NCI-H524 treated with DMSO at 0.1 percent for 48 hours (cell line): Measurements from ENCODE around the gene PCYT1A.
"Not testable (repeated sequence)": the region's sequence is repeated elsewhere in the genome, so short reads cannot be mapped to it uniquely, and the experiment has no call there.

Source experiments
- DNase-seq: peaks from one replicate; lab custom pipeline; 2025; lab: John Stamatoyannopoulos, UW

Gene PCYT1A

DNA sequence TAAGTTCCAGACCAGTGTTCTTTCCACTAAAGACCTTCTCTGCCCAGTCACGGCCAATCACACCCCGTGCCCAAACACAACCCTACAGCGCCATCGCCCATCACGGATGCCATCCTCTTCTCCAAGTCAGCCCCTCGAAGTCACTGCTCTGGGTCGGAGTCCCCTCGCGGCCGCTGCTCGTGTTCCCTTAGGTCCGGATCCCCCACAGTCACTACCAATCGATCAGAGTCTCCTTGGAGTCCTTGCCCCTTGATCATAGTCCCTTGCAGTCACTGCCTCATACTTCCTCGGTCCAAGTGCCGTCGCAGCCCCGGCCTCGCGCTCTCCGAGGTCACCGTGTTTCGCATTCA lies 461 bp downstream of the PCYT1A start:
- DNase-seq, result no peak

DNA sequence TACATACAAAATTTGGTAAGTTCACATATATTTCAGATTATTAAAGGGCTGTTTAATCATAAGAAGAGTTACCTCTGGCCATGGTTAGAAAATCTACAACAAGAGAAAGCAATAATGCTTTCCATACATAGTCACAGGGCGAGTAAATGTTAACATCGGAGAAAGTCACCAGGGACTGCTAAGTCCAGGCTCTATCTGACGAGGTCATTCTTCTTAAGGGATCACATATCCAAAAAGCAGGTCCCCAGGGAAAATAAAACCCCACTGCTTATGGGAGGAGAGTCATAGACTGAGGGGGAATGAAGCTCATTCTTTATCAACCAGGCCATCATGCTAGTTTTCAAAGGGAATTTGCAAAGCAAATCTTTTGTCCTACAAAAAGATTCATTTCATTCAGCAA lies 3.1 kb downstream of the PCYT1A start:
- DNase-seq, result no peak

DNA sequence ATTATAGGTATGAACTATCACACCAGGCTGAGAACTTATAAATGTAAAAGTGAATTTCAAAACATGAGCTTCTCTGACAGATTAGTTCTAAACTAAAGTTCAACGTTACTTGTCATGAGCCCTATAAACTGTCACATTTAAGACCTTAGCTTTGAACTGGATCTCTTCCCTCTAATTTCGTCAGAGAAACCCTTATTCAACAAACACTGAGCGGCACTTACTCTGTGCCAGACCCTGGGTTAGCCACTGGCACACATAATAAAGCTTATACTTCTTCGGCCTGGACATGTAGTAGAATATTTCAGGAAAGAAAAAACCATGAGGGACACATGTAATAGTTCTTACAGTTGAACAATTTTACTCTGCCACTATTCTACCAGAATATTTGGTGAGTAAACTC lies 5.6 kb downstream of the PCYT1A start:
- no peak for DNase-seq

DNA sequence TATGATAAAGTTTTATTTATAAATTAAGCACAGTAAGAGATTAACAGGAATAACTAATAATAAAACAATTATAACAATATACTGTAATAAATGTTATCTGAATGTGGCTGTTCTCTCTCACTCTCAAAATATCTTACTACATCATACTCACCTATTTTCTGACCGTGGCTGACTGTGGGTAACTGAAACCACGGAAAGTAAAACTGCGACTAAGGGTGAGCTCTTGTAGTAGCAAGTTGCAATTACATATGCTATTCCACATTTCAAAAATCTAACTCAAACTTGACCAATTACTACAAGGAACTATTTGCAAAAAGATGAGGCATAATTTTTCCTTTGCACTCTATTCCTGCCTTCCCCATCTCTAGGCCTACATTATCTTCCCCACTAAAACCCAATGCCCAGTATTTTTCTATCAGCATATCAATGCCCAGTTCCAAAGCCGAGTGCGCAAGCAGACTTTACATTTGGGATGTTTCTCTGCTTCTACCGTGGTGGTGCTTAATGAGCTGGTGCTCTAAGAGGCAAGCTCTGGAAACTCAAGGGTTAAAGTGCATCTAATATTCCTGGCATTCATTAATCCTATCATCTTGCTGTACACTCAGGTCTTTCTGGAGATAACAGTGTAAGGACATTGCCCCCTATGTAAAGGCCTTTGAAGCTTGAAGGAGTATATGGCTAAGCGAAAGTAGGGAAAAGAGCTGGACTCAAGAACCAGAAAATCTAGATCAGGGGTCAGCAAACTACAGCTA lies 6.7 kb downstream of the PCYT1A start:
- DNase-seq, result no peak

DNA sequence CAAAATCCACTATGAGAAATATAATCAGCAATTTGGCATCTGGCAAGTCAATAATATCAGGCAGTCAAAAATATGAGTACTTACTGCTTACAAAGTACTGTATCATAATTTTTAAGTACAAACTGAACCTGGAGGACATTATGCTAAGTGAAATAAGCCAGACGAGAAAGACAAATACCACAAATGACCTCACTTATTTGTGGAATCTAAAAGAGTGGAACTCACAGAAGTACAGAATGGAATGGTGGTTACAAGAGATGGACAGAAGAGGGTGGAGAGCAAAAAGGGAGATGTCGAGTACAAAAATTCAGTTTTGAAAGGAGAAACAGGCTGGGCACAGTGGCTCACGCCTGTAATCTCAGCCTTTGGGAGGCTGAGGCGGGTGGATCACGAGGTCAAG lies 12.4 kb downstream of the PCYT1A start:
- DNase-seq, result no peak

DNA sequence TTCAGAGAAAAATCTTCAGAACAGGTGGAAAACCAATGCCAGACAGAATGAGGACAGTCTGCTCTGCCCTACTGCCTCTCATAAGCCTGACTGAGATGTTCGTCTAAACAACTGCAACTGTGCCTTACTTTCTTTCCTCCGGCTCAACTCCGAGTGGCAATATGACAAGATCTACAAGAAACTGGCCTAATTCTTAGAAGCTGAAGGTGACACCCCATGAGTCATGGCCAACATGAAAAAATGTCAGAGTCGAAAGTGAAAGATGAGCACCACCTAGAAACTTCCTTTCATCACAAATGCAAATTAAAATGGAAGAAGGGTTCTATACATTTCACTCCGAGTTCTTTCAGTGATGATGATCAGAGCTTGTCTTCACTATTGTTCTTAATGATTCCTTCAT lies 12.9 kb downstream of the PCYT1A start:
- DNase-seq, result no peak

DNA sequence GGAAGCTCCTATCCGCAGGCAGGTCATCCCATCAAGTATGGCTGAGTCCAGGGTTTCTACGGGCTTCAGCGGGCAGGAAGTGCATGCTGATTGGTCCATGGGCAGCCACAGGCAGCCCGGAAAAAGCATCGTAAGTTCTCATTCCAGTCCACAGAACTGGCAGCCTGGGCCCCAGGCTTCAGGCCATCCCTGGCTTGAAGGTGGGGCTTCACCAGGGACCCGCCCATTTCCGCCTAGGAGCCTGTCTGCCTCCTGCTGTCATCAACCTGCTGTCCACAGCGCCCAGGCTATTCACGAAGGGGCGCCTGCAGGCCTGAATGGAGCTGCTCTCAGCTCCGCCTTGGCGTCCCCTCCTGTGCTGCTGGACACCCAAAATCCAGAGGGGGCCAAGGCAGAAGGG lies 13.9 kb downstream of the PCYT1A start:
- no peak for DNase-seq

DNA sequence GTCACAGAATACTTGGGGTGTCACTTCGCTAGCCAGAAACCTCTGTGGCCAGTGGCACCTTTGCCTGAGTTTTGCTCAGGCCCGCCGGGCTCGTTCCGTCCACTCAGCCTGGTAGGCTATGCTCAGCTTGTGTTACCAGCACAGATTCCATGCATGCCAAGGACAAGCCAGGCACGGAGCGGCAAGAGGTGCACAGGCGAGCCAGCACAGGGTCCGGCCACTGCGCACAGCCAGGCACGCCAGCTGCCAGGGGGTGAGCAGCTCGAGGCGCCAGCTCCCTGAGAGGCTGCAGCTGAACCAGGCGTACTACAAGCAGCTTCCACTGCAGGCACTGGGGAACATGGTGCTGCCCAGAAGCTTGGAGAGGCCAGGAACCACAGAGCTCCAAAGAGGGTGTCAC lies 14.7 kb downstream of the PCYT1A start:
- DNase-seq, result no peak

DNA sequence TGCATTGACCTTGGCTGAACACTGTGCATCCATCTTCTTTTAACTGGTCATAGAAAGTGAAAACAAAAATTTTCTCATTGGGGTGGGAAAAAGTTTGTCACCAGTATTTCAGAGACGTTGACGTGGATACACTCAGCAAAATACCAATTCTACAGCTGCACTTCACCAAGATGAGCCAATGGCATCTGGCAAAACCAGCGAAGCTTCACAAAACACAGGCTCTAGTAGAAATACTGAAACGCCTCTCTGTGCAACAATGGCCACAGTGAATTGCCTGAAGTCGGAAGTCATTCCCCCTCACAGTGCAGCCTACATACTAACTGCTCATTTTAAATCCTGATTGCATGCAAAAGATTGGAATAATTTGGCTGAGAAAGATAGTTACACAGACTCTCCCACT lies 17.0 kb downstream of the PCYT1A start:
- no peak for DNase-seq

DNA sequence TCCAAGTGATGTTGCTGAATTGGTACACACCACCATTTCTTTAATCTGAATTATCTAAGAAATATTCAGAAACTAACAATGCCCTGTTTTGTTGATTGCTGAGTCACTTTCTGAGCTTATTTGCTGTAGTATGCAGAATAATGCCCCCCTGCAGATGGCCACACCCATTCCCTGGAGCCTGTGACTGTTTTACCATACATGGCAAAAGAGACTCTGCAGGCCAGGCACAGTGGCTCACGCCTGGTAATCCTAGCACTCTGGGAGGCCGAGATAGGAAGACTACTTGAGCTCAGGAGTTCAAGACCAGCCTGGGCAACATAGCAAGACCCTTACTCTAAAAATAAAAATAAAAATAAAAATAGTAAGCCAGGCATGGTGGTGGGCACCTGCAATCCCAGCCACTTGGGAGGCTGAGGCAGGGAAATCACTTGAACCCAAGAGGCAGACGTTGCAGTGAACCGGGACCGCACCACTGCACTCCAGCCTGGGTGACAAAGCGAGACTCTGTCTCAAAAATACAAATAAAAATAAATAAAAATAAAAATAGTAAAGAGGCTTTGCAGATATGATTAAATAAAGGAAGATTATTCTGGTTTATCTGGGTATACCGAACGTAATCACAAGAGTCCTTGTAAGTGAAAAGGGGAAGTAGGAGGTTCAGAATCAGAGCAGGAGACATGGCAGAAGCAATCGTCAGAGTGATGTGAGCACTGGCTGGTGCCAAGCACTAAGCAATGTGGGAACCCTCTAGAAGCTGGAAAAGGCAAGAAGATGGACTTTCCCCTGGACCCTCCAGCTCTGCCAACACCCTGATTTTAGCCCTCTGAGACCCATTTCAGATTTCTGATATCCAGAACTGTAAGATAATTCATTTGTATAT lies 19.0 kb downstream of the PCYT1A start:
- DNase-seq, result no peak

DNA sequence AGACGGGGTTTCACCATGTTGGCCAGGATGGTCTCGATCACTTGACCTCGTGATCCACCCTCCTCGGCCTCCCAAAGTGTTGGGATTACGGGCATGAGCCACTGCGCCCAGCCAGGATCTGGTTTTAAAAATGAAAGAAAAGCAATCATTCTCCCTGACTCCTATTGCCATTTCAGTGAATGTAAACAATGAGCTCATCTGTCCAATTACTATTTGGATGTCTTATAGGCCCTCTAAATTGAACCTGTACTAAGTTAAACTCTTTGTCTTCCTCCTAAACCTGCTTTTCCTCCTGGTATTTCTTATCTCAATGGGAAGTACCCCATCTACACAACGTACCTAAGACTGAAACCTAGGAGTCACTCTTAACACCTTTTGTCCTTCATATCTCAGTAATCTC lies 23.7 kb downstream of the PCYT1A start:
- no peak for DNase-seq

DNA sequence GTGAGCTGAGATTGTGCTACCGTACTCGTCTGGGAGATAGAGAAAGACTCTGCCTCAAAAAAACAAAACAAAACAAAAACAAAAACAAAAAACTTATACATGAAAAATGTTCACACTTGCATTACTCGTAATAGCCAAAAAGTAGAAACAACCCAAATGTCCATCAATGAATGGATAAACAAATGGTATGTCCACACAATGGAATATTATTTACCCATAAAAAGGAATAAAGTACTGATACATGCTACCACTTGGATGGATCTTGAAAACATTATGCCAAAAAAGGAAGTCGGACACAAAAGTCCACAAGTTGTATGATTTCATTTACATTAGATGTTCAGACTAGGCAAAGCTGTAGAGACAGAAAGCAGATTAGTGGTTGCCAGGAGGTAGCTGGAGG lies 26.7 kb downstream of the PCYT1A start:
- DNase-seq, result no peak

DNA sequence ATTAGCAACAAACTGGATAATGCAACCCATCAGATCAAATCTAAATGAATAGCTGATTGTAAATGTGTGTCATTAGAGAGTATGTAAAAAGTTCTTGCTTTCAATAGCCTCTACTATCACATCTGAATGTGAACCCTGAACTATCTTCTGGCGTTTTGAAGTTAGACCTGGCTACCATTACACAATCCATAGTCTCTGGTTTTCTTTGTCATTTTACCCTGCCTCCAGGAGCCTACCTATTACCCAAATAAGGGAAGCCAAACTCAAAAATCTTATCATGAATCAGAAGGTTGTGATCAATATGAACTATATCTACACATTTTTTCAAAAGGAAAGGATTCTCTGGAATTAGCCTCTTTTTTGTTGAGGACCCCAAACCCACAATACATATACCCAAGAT lies 31.8 kb downstream of the PCYT1A start:
- DNase-seq, result no peak

DNA sequence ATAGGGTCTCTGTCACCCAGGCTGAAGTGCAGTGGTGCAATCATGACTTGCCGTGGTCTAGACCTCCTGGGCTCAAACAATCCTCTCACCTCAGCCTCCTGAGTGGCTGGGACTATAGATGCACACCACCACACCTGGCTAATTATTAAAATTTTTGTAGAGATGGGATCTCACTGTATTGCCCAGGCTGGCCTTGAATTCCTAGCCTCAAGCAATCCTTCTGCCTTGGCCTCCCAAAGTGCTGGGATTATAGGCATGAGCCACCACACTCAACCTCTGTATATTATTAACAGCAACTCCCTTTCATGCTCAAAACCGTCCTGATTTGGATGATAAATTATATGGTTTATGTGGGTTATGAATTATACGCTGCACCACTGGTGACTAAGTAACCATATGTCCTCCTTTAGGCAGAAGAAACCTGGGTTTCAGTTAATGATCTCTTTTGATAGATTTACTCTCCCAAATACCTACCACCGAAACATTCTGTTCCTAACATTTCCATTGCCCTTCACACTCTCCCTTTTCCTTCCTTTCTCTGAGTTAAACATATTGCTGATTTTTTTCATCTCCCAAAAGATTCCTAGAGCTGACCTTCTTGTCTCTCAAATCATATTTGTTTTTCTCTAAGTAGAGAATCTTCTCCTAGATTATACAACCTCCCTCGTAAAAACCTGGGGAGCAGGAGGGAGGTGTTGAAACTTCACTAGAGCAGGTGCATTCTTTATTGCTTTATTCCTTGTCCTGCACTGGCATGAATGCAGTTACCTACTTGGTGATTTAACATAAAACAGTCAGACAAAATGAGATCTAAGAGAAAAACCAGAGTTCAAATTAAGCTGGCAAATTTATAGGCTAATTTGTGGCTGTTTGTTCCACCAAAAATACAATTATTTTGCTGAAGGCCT lies 32.9 kb downstream of the PCYT1A start:
- DNase-seq, result no peak

DNA sequence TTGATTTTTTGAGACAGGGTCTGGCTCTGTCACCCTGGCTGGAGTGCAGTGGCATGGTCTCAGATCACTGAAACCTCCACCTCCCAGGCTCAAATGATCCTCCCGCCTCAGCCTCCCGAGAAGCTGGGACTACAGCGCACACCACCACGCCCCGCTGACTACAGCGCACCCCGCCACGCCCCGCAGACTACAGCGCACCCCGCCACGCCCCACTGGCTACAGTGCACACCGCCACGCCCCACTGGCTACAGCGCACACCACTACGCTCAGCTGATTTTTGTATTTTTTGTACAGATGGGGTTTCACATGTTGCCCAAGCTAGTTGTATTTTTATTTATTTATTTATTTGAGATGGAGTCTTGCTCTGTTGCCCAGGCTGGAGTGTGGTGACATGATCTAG lies 35.6 kb downstream of the PCYT1A start:
- no peak for DNase-seq

DNA sequence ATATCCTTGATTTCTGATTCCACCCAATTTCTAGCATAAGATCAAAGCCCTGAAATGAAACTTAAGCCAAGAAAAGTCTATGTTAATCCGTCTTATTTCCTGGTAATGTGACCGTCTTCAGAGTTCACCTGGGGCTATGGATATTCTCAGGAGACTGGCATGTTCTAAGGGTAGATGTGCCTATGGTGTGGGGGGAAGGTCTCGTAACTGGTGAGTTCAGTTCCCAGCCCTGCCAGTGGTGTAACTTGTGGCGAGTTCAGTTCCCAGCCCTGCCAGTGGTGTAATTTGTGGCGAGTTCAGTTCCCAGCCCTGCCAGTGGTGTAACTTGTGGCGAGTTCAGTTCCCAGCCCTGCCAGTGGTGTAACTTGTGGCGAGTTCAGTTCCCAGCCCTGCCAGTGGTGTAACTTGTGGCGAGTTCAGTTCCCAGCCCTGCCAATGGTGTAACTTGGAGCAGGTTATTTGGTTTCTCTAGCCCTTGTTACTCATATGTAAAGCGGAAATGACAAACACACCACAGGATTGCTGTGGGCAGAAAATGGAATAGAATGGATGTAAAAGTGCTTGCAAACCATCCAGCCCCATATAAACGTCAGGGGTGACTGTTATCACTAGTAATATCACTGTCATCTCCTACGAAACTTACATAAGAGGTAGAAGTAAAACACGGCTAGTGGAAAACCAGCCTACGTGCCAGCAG lies 40.8 kb downstream of the PCYT1A start:
- DNase-seq, result no peak

DNA sequence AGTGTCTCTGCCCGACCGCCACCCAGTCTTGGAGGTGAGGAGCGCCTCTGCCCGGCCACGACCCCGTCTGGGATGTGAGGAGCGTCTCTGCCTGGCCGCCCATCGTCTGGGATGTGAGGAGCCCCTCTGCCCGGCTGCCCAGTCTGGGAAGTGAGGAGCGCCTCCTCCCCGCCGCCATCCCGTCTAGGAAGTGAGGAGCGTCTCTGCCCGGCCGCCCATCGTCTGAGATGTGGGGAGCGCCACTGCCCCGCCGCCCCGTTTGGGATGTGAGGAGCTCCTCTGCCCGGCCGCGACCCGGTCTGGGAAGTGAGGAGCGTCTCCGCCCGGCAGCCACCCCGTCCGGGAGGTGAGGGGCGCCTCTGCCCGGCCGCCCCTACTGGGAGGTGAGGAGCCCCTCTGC lies 43.4 kb downstream of the PCYT1A start:
- DNase-seq, result not testable (repeated sequence)

DNA sequence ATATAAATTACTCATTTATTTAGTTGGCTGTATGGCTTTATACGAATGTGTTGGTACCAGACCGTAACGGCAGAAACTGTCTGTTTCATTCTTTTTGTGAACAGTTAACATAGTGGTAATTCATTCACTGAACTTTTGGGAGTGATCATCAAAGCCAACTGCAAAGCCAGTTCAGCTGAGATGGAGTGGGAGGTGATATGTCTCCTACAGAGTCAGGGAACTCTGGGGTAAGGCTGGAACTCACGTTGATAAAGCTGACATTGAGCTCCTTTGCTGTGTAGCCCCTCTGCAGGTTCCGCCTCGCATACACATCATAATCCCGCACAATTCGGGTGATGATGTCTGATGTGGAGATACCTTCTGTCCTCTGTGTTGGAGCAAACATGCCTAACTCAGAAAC lies 45.8 kb downstream of the PCYT1A start:
- no peak for DNase-seq

DNA sequence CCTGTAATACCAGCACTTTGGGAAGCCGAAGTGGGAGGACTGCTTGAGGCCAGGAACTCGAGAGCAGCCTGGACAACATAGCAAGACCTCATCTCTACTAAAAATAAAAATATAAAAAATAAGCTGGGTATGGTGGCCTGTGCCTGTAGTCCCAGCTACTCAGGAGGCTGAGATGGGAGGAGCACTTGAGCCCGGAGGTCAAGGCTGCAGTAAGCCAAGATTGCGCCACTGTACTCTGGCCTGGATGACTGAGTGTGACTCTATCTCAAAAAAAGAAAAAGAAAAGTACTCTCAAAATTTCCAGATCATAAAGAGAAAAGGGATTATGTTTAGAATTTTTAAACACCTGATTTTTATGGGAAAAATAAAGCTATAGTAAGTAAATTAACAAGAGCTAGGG lies 47.1 kb downstream of the PCYT1A start:
- DNase-seq, result no peak

DNA sequence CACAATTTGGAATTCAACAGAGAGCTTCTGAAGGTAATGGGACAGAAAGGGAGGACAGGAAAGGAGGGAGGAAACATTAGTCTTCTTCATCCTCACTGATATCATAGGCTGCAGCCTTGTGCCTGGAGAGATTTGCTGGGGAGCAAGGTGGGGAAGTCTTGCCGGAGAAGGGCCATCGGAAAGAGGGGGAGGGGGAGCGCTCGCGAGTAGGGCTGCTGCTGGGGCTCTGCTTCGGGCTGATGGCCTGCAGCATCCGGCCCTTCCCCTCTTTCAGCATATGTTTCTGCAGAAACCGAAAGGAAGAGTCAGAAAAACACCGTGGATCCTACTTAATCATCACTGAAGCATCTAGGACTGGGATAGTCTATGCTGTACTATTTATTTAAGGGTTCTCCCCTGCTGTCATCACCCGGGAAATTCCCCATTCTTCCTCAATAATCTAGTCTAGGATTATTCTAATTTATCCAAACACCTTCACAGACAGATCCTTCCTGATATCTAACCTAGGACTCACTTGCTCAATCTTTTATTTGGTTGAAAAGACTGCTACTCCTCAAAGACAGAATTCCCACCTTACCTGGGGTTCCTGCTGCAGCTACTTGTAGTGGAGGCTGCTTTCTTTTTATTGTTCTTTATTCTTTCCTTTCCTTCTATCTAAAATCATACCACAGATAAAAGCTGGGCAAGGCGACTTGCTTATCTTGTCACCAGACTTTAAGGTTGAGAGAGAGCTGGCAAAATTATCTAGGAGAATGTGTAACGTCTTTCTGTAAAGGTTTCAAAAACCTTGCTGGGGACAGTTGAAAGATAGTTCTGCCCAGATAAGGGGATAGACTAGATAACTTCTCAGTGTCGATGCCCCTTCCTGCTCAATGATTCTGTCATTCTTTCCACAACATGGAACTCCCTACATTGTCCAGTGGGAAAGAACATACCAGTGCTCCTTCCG lies 48.6 kb downstream of the PCYT1A start:
- no peak for DNase-seq

DNA sequence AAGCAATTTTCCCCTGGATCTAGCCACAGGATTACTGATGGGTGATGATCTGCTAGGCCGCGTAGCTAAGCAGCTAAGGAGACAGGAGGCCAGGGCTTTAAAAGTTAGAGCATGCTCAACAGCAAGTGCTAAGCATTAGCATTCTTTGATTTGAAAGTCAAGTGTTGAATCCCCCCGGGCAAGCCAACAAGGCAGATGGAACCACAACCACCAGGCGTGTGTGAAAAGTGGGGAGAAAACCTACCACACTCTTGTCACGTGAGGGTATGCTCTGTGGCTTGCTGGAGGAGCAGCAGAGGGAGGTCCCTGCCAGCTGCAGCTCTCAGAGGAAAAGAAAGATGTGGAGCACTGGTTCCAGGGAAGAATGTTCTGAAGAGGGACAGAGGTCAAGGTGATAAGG lies 50.3 kb downstream of the PCYT1A start:
- no peak for DNase-seq
